ENCODE results near the gene KRT7.

Gene KRT7

DNA sequence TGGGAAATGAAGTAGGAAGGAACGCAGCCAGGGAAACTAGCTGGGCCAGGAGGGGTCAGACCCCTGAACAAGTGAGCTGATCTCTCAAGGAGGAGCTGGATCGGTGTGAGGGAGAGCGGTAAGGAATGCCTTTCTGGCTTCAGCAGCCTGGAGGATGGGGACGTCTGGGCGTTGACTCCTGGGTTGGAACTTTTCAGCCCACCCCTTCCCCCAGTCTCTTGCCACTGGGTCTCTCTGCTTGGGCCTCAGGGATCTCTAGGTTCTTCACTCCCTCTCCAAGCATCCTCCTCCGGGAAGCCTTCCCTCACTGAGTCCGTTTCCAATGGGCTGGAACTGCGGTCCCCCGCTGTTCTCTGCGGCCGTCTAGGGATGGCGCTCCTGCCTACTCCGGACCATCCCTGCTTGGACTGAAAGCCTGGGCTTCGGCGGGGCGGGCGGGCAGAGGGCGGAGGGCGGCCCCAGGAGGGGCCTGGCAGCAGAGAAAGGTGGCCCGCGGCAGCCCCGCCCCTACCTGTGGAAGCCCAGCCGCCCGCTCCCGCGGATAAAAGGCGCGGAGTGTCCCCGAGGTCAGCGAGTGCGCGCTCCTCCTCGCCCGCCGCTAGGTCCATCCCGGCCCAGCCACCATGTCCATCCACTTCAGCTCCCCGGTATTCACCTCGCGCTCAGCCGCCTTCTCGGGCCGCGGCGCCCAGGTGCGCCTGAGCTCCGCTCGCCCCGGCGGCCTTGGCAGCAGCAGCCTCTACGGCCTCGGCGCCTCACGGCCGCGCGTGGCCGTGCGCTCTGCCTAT is at the start of gene KRT7:
Gene KRT7, plus strand, starts transcription at position 570 of the 788 bp plus-strand sequence. Its CDS starts 54 bp downstream, at position 624.
- DNase-seq = no peak

DNA sequence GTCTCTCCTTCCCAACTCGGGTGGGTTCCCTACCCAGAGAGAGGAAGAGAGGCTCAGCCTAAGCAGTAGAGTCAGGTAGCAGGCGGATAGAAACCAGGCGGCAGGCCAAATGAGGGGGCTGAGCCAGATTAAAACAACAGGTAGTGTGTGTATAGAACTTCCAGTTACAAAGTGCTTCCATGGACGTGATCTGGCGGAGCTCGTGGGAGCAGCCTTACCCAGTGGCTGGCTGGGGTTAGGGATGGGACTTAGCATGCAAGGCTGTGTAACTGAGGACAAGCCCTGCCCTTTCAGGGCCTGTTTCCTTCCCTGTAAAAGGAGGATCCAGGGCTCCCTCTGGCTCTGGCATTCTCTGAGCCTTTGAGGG is 49.5 kb upstream of the KRT7 start:
- DNase-seq = no peak

DNA sequence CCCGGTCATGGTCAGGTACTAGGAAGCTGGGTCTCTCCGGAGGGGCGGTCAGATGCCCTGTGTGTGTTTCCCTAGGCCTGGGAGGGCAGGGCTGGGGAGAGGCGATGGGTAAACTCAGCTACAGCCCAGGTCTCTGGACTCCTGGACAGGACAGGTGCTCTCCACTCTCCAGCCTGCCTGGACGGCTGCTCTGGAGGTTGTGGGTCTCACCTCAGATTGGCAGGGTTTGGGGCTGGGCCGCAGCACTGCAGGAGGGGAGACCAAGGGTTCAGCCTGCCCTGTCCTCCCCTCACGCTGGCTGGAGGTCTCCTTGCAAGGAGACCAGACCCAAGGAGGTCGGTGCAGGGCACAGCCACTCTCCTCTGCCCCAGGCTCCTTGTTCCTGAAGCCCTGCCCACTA is 49.1 kb upstream of the KRT7 start:
- no peak for DNase-seq

DNA sequence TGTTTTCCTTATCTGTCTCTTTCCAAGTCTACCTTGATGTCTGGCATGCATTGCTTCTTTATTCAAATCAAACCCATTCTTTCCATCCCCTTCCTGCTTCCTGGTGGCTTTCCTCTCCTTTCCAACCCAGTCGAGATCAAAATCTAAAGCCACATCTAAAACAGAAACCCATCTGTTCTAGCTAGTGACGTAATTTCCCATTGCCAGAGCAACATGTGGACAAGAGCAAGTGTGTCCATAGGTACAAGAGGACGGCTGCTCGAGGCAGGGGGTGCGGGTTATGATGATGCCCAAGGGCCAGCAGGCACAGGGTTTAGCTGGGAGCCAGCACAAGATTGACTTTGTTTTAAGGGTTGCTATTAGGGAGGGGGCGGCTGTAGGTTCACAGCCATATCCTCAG is 48.2 kb upstream of the KRT7 start:
- DNase-seq = no peak

DNA sequence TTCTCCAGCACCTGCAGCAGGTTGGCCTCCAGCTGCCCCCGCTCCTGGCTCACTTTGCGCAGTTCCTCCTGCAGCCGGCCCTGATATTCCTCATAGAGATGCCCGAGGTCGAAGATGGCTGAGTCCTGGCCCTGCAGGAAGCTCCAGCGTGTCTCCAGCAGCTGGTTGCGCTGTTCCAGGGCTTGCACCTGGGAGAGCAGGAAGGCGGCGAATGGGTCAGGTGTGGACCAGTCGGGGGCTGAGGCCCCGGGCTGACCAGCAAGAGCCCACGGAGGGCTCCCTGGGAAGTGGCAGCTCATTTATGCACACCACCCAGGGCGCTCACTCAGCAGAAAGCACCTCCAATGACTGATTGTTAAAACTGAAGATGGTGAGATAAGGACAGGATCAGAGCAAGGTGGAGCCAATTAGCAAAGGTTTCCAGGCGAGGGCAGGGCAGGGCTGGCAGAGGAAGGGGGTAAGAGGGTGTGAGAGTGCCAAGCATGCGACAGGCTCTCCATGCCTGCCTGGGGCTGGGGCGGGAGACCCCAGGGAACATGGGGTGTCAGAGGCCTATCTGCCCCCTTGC is 47.6 kb upstream of the KRT7 start:
- DNase-seq = no peak

DNA sequence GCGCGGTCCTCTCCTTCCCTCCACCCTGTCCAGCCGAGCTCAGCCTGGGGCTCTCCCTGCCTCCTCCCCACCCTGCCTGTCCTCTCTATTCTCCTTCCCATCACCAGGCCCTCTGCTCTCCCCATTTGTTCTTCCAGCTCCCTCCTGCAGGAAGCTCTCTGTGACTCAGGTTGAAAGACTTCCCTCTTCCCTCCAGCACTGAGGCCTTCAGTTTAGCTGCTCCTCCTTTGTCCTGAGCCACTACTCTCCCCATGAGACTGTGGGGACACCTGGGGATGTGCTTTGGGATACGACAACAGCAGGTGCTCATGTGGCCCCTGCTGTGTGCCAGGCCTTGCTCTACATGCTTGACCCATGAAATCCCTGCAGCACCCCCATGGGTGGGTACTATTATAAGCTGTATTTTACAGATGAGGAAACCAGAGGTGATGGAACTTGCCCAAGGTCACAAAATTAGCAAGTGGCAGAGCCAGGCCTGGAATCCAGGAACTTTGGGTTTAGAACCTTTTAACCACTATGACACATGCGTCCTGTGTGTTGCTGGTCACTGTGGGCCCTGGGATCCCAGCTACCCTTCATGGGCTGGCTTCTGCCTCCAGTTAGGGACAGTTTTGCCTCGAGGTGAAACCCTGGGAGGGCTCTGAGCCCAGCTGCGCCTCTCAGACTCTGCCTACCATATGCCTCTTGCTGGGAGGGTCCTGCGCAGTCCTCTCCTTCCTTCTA is 46.8 kb upstream of the KRT7 start:
- no peak for DNase-seq

DNA sequence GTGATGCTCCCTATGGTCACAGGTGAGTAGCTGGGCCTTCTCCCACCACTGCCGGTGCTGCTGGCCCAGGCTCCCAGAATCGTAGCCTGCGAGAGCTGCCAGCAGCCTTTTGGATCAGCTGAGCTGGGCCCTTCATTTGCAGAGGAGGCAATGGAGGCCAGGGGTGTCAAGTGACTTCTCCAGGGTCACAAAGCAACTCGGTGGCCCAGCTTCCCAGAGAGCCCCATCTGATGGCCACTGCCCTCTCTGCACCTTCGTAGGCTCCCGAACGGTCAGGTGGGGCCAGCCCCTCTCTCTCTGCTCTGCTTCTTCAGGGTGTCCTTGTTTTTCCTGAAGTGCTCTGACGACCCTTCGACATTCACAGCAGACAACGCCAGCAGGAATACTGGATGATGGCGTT is 45.8 kb upstream of the KRT7 start:
- DNase-seq = no peak

DNA sequence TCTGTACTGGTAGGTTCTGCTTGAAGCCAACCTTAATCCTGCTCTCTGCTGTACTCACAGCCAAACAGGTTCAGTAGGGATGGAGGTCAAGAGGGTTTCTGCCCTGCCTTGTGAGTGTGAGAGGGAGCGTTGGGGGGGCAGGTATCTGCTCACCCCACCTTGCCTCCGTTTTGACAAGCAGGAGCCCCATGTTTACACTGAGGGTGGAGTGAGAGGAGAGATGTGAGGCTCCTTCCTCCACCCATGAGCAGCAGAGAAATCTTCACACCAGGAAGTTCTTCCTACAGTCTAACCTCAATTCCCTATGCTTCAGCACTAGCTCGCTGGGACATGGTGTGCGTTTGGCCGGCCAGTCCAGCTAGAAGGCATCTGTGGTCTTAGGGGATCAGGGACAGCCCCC is 45.4 kb upstream of the KRT7 start:
- DNase-seq = no peak

DNA sequence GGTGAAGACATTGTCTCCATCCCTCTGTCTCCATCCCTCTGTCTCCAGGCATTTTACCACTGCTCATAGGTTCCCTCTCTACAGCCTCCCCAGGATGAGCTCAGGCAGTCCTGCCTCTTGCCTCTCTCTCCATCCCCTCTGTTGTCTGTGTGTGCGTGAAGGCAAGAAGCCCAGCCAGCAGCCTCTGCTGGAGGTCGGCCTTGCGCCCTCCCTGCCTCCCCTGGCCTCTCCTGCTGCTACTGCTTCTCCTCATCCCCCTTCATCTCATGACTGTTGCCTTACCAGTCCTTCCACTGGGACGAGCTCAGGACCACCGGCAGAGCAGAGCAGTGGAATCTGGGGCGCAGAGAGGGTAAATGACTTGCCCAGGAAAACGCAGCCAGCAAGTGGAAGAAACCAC is 44.4 kb upstream of the KRT7 start:
- no peak for DNase-seq

DNA sequence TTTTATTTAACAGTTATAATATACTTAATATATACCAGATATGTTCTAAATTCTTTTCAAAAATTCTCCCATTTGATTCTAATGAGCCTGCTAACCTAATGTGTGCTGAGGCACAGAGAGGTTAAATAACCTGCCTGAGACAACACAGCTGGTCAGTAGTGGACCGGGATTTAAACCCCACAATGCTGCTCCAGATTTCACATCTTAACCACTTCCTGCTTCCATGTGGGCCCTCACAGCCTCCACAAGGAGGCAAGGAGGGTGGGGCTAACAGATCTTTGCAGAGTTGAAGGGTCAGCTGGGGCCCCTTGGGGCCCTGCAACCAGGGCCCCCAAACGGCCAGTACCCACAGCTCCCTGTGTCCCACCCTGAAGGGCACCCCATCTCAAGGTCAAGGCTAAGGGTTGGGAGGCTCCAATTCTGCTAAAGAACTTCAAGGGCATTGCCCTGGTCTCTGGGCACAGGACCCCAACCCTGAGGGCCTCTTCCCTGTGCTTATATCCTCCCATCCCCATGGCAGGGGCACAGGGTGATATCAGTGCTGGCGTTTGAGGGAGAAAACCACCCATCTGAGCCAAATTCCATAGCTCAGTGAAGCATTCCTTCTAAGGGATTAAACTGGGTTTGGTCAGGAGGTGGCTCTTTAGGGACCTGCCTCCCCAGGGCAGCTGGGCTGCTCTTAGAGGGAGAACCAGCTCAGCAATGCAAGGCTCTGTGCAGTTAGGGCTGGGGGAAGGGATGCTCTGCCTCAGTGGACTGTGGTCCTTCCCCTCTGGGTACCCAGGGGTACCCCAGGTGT is 43.5 kb upstream of the KRT7 start:
- DNase-seq = no peak

DNA sequence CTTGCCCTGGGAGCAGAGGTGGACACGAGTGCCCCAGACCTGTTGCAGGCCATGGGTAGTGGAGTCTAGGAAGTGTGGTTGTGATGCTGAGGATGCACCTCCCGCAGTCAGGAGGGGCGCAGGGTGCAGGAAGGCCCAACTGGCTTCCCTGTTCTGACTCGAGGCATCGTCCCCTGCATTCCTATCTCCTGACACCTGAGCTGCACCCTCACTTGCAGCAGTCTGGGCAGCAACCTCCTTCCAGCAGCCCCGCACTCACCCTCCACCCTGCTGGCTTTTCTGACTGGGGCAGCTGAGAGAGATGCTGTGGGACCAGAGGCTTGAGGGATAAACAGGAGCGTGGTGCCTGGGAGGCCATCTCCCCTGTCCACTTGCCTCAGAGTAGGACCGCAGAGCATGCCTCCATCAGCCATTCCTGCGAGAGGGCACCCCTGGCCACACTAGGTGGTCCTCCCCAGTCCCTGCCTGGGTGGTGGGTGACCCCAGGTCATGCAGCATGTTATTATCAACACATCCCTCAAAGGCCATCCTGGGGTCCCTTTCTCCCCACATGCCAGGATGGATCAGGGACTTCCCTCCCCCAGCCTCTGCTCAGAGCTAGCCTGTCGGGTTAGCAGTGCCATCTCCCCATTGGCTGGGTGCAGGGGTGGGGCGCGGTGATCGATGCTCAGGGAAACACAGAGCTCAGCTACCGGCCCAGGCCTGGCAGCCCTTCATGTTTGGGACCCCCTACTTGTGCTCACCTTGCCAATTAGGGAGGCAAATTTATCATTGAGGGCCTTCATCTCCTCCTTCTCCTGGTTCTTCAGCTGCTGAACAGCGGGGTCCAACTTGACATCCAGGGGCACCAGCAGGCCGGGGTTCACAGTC is 41.9 kb upstream of the KRT7 start:
- no peak for DNase-seq

DNA sequence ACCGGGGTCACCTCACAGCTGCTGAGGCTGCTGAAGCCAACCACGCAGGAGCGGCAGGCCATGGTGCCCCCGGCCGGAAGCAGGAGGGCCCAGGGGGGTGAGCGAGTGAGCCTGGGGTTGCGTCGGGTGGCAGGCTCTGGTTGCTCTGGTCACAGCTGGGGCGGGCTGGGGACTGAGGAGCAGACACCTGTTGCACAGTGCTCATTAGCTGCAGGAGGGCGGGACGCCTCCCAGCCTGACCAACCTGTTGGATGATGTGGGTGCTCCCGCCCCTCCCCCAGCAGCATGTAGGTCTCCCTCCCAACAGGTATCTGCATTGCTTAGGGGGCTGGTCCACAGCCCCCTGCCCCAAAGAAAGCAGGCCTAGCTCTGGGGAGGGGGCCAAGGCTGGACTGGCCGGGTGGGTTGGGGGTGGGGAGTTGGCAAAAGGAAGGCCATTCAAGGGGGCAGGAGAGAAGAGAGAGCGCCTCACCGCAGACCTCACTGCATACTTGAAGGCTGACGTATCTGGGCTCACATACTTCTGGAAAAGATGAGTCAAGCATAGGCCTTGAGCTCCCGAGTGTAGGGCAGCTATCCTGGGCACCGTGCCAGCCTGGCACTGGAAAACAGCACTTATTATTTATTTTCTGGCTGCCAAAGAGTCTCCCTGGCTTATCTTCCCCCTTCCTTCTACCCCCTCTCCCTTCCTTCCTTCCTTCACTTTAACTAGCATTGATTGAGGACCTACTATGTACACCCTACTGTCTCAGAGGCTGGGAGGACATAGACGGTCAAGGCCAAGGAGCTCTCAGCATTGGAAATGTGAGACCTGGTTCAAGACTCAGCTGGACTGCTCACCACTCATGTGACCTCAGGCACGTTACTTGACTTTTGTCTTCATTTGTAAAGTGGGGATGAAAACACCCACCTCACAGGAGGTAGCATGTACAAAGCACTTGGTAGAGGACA is 40.9 kb upstream of the KRT7 start, which contains the start of gene KRT80:
Gene KRT80, minus strand, starts transcription at position 174 of the 951 bp plus-strand sequence. Its CDS starts 112 bp downstream, at position 62.
- DNase-seq = peak; percentile 86

DNA sequence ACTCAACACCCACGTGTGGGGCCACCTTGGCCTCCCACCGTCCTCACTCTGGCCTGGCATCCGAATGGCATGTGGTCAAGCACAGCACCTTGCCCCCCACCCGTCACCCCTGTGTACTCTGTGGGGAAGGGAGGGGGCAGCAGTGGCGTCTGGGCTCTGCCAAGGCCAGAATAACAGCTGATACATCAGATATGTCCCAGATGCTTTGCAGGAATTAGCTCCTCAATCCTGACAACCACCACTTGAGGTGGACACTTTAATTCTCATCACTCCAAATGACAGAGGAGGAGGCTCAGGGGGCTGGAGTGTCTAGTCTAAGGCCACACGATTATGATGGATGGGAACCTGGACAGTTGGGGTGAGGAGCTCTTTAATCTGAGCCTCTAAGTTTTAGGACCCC is 39.5 kb upstream of the KRT7 start:
- DNase-seq = no peak

DNA sequence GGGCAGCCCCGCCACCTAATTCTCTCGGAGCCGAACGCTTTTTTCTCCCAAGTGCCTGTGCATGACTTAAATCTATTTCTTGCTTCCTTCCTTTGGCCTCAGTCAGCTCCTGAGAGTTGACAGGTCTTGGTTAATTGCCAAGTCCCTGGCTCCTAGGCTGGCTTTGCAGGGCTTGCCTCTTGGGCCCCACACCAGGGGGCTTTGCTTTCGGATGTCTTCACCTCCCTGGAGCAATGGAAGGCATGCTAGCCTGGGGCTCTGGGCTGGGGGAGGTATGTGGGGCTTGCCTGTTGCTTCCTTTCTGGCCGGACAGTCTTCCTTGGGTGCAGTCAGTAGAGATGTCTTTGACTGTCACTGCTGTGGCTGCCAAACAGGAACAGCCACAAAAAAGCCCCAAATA is 39.1 kb upstream of the KRT7 start:
- DNase-seq = no peak

DNA sequence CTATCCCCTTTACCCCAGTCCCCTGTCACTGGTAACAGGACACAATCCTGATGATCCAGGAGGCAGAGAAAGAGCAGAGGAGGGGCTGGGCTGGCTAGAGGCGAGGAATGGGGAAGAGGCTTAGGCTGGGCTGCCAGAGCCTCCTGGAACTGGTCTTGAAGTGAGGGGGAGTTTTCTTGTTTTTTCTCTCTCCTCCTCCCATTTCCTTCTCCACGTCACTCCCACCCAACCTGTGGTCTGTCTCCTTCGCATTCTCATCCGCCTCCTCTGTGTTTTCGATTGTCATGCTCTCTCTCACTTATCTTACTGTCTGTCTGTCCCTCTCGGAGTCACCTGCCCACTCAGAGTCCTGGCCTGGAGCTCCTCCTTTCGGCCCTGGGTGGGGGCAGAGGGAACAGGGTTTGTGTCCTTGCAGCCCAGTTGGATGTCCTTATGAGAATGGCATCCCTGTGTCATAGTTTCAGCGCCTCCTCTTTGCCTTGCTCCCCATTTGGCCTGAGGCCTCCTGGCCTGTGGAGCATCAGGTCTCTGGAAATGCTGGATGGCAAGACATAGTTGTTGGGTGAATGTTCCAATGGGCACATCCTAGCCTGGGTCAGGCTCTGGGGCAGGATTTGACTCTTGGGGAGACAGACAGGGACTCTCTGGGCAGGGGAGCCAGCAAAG is 37.8 kb upstream of the KRT7 start:
- DNase-seq = no peak

DNA sequence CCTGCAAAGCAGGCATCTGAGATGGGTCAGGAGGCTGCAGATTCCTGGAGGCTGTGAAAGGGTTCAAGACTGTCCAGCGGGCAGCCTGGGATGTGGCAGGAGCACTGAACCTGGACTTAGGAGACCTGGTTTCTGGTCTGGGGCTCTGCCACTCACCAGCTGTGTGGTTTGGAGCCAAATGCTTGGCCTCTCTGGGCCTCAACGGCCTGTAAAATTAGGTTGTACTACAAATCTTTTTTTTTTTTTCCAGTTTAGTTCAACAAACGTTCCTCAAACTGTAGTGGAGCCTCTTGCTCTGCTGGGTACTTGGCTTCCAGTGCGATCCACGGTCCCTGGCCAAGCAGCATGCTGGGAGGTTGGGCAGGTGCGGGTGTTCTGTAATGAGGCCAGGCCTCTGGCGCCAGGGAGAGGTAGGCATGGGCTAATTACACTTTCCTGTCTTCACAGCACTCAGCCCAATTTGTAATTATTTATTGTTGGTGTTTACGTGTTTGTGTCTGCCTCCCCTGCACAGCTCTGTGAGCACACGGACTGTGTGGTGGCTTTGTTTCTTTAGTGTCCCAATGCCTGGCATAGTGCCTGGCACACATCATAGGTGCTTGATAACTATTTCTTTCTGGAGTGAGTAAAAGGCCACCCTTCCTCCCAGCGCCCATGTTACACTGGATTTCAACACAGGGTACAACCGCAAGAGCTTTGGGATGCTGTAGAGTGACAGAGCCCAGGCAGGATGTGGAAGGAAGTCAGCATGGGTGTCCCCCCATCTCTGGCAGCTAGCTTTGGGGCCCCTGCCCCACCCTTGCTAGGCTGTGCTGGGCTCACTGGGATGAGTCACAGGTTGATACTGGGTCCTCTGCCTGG is 35.4 kb upstream of the KRT7 start:
- peak; percentile 39 for DNase-seq

DNA sequence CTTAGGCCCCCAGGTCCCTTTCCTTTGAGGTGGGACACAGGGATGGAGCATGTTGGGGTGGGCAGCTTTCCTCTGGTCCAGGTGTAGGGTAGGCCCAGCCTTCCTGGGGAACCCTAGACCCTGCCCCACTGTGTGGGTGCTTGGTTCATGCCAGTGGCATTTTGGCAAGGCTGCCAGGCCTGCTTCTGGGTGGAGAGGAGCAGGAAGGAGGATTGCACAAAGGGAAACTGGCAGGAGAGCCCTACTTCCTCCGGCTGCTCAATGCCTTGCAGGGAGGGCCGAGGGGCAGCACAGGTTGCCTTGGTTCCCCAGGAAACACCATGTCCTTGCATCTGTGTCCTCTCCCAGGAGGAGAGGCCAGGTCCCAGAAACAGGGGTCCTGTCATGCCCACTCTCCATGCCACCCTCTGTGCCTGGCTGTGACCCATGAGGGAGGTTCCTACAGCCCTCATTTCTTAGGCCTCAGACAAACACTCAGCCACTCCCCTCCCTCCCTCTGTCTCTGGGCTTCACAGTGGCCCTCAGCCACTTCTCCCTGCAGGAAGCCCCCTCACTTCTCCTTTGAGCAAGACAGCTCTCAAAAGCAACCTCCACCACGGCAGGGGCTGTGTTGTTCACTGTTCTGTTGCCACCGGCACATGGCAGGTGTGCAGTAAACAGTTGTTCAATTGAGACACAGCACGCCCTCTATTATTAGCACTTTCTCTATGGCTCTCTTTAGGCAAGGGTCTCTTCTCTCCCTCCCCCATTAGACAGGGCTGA is 34.4 kb upstream of the KRT7 start:
- DNase-seq = peak; percentile 35

DNA sequence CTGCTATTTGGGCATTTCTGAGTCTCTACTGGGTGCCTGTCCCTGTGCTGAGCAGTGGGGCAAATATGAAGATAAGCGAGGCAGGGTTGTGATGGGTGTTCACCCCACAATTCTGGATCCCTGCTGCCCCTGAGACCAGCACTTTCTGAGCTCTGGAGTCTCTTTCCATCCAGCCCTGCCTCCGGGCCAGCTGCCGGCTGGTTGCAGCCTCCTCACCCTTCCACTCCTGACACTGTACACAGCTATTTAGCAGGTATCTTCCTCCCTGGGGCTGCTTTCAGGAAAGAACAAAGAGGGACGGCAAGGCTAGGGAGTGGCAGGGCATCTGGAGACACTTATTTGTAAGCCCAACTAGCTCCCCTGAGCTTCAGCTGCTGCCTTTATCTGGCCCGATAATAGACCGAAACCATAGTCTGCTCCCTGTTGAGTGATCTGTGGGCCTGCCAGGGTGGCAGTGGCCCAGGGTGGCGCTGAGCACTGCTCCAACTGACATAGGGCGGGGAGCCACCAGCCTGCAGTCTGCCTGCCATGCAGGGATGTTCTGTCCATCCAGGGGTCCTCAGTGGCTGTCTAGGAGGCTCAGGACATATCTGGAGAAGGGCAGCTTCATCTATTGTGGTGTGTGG is 33.6 kb upstream of the KRT7 start:
- no peak for DNase-seq

All from hematopoietic multipotent progenitor cell treated with erythropoietin and hydrocortisone succinate and interleukin-3 and kit ligand, for 6 days (in vitro differentiated cells).